ENCODE results near the gene STARD9.

The STARD9 gene

GRCh38 chr15:42705336-42705735, 129.9 kb downstream of the STARD9 start:
- DNase-seq (ENCODE audit: extremely low read depth, low read depth), result no peak
- H3K4me3 ChIP-seq (replicated peaks; ENCODE audit: low read depth, low read length), result no peak overlapping the region
- no peak for TF ChIP-seq CTCF (IDR thresholded peaks at IDR 0.05; ENCODE audit: low read depth, low read length, missing control alignments)

- no peak for TF ChIP-seq CTCF (IDR thresholded peaks at IDR 0.05; ENCODE audit: low read depth, low read length, missing control alignments)
- H3K4me3 ChIP-seq (replicated peaks; ENCODE audit: low read depth, low read length), result no peak overlapping the region
- DNase-seq (ENCODE audit: extremely low read depth, low read depth), result no peak
Observed at GRCh38 chr15:42707068-42707467, 131.7 kb downstream of the STARD9 start.

- H3K4me3 ChIP-seq (replicated peaks; ENCODE audit: low read depth, low read length), result no peak overlapping the region
- DNase-seq (ENCODE audit: extremely low read depth, low read depth), result no peak
- no peak for TF ChIP-seq CTCF (IDR thresholded peaks at IDR 0.05; ENCODE audit: low read depth, low read length, missing control alignments)
Observed at GRCh38 chr15:42707873-42708544, 132.6 kb downstream of the STARD9 start.

GRCh38 chr15:42710662-42711061, 135.3 kb downstream of the STARD9 start:
- TF ChIP-seq CTCF (IDR thresholded peaks at IDR 0.05; ENCODE audit: low read depth, low read length, missing control alignments), result no peak
- DNase-seq (ENCODE audit: extremely low read depth, low read depth), result no peak
- no peak overlapping the region for H3K4me3 ChIP-seq (replicated peaks; ENCODE audit: low read depth, low read length)

GRCh38 chr15:42711746-42712145, 136.3 kb downstream of the STARD9 start:
- no peak for TF ChIP-seq CTCF (IDR thresholded peaks at IDR 0.05; ENCODE audit: low read depth, low read length, missing control alignments)
- DNase-seq (ENCODE audit: extremely low read depth, low read depth), result no peak
- no peak overlapping the region for H3K4me3 ChIP-seq (replicated peaks; ENCODE audit: low read depth, low read length)

GRCh38 chr15:42712584-42712983, 137.2 kb downstream of the STARD9 start:
- no peak for DNase-seq (ENCODE audit: extremely low read depth, low read depth)
- no peak for TF ChIP-seq CTCF (IDR thresholded peaks at IDR 0.05; ENCODE audit: low read depth, low read length, missing control alignments)
- H3K4me3 ChIP-seq (replicated peaks; ENCODE audit: low read depth, low read length), result no peak overlapping the region

GRCh38 chr15:42716125-42716524, 140.7 kb downstream of the STARD9 start:
- H3K4me3 ChIP-seq (replicated peaks; ENCODE audit: low read depth, low read length), result no peak overlapping the region
- no peak for DNase-seq (ENCODE audit: extremely low read depth, low read depth)
- no peak for TF ChIP-seq CTCF (IDR thresholded peaks at IDR 0.05; ENCODE audit: low read depth, low read length, missing control alignments)
